Astrocyte of the hippocampus (primary cell): Measurements from ENCODE around the gene HPCAL1.
"Not testable (repeated sequence)": the region's sequence is repeated elsewhere in the genome, so short reads cannot be mapped to it uniquely, and the experiment has no call there.

Experiments
- DNase-seq: peaks from one replicate; pipeline ENCODE4 v3.0.0; 2011; ENCODE audit warnings: low read depth, low spot score

HPCAL1 gene

DNA sequence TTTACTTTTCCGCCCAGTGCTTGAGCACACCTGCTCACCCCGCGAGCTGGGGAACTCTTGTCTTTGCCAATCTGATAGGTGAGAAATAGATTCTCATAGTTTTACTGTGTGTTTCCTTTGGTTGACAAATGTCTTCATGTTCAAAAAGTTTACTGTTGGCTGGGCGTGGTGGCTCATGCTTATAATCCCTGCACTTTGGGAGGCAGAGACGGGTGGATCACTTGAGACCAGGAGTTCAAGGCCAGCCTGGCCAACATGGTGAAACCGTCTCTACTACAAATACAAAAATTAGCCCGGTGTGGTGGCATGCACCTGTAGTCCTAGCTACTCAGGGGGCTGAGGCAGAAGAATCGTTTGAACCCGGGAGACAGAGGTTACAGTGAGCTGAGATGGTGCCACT, 135.1 kb downstream of the HPCAL1 start:
- DNase-seq, result no peak

DNA sequence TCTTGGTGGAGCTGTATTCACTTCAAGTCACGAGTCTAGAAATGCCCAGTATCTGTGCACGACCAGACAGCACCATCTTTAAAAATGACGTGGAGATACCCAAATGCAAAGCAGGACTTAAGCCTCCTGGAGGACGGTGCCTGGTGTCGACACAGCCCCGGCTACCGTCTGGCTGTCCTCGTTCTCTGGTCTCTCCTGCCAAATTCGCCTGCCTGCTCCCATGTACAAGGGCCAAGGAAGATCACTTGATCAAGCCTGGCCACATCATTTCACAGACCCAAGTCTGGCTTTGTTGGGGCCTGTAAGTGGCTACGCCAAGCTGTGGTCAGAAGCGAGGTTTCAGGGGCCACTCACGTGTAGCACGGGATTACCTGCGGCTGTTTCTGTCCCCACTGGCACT, 136.0 kb downstream of the HPCAL1 start:
- no peak for DNase-seq

DNA sequence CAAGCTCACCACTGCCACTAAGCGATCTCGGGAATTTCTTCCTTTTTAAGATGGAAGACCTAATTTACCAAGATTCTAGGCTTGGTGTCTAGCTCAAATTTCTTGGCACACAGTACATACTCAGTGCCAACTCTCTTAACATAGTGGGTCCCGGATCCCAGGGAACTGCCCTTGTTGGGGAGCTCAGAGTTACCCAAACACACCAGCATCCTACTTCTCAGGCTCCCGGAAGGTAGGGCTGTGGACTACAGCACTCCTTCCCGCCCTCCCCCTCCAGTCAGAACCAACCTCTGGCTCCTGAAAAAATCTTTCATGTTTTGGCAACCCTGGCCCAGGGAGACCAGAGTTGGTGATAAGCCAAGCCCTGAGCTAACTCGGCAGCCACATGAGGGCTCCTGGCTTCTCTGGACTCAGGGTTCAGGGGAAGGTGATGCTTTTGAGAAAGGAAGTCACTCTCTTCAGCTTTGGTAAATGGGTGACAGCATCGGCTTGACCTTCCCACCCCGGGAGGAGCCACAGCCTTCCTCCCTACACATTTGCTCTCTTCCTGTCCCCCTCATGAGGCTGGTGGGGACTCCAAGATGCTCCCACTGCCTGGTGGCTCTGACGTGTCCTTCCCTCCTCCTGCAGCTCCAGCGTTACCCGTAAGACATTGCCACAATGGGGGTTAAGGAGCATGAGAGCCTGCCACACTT, 136.6 kb downstream of the HPCAL1 start:
- DNase-seq, result peak; percentile 78

DNA sequence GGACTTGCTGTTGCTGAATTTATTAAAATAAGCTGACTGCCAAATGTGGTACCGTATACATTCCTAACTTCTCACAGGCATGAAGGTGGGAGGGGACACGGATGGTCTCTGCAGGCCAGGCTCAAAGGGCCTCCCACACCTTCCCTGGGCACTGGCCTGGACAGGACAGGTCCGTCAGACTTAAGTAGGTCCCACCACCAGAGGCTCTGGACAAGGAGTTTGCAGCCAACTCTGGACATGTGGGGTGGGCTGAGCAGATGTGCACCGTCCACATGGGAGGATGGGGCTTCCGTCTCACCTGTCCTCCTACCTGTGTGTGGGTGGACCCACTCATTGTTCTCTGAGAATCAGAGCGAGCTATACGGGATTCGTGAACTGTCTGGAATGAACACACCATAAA, 137.3 kb downstream of the HPCAL1 start:
- no peak for DNase-seq

DNA sequence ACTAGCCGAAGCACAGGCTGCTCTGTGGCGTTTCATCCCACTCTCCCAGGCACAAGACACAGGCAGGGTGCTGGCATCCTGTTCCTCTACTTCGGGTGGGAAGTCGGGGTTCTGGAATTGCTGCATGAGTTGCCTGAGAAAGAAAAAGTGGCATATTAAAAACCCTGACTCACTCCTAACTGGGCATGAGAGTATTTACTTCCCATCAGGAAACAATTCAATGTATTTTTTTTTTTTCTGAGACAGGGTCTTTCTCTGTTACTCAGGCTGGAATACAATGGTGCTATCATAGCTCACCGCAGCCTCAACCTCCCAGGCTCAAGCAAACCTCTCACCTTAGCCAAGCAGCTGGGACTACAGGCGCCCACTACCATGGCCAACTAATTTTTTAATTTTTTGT, 138.0 kb downstream of the HPCAL1 start:
- DNase-seq, result peak; percentile 36

DNA sequence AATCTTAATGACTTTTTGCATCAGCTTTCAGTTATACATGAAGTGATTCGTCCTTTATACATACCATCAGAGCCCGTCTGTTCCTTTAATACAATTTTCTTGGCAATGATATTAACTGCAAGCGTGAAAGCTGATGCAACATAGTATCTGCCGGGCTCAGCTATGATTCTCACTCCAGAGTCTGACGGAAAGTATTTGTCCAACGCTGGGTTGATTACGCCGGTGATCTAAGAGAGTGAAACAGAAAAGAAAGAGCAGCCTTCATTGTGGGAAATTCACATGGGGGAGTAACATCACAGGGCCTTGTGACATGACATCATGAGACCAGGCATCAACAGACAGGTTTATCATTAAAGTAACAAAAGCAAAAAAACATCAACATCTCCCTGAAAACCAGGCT, 139.2 kb downstream of the HPCAL1 start:
- DNase-seq, result no peak

DNA sequence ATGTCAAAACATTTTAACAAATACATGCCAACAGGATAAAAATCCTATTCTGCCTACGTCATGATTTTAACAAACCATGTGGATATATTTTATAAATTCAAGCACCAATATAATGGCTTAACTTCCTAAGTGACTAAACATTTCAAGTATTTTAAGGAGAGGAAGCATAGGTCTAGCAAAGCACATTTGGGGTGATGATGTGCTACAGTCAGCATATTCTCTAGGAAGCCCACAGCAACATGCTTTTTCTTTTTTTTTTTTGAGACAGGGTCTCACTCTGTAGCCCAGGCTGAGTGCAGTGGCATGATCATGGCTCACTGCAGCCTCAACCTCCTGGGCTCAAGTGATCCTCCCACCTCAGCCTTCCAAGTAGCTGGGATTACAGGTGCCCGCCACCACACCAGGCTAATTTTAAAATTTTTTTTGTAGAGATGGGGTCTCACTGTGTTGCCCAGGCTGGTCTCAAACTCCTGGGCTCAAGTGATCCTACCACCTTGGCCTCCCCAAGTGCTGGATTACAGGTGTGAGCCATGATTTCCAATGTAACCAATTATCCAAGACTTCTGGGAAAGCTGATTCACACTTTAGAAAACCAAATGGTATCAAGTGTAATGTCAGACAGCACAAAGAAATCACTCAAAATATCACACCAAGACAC, 139.9 kb downstream of the HPCAL1 start:
- not testable (repeated sequence) for DNase-seq

DNA sequence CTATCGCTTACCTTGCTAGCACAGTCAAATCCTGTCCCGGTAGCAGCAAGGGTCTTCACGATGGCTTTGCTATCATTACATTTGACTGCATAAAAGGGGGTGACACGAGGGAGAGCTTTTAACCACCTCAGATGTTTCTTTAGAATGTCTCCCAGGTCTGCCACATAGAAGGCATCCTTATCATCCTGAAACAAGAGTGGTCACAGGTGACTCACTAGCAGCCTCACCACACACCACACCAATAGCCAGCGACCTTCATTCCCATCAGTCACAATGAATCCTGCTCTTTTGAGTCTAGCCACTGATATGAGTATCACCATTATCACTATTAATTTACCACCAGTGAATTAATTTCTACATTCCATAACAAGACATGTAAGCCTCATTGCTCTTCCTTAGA, 141.8 kb downstream of the HPCAL1 start:
- peak; percentile 46 for DNase-seq

DNA sequence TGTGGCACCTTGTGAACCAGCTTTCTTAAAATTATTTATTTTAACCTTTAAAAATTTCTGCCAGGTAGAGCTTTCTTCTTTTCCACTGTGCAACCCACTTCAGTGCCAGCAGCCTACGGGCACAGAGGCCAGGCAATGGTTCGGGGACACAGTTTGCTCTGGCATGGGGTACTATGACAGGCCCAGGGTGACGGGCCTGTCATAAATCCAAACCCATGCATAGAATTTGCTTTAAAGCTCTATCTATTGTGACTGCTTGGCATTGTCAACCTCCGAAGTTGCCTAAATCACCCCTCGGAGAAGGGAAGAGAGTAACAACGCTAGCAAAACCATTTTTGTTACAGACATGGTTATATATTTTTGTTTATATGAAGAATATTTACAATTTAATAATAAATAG, 143.9 kb downstream of the HPCAL1 start:
- no peak for DNase-seq

DNA sequence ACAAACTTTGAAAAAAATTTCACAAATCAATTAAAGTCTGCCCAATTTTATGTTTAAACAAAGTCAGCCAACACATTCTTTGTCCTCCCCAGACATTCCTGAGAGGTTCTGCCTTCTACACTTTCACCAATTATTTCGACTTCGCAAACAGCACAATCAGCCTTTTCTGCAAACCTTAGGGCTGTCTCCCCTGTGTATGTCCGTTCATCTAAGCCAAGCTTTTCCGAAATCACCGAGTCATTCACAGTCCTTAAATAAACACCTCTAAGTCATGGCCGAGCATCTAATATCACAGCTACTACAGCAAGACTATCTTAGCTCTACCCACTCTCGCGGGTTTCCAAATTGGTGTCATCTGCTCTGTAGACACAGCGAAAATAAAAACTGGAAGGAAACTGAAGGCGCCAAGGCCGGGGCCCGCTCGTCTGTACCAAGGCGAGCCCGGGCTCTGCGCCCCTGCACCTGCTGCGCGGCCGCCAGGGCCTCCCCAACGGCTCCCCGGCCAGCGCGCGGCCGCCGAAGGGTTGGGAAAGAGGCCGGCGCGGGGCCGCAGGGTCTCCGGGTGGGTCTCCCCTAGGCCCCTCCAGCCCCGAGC, 144.7 kb downstream of the HPCAL1 start:
- DNase-seq, result peak; percentile 59

DNA sequence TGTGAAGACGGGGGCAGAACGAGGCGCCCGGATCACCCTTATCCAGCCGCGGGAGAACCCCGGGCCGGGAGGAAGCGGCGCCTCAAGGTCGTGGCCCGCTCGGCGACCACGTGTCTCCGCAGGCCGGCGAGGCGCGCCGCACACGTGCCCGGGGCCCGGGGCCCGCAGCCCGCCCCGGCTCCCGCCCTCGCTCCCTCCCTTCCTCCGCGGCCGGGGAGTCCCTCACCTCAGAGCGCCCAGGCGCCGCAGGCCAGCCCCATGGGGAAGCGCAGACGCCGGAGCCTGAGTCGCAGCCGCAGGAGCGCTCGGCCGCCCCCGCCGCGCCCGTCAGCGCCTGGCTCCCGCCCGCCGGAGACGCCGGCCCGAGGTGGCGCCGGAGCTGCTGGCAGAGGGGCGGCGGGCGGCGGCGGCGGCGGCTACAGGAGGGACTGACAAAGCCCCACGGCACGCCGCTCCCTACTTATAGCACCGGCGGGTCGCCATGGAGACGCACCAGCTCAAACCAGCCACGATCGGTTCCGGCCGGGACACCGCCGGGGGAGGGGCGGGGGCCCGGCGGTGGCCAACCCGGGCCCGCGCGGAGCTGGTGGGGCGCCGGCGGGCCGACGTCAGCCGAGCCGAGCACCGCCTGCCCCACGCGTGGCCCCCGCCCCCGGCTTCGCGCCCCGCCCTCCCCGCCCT, 145.3 kb downstream of the HPCAL1 start, which contains the start of gene ODC1:
Gene ODC1 (minus strand): TSS at position 433 of the 681 bp plus-strand sequence. CDS start 3,295 bp downstream, outside the sequence.
- no peak for DNase-seq

DNA sequence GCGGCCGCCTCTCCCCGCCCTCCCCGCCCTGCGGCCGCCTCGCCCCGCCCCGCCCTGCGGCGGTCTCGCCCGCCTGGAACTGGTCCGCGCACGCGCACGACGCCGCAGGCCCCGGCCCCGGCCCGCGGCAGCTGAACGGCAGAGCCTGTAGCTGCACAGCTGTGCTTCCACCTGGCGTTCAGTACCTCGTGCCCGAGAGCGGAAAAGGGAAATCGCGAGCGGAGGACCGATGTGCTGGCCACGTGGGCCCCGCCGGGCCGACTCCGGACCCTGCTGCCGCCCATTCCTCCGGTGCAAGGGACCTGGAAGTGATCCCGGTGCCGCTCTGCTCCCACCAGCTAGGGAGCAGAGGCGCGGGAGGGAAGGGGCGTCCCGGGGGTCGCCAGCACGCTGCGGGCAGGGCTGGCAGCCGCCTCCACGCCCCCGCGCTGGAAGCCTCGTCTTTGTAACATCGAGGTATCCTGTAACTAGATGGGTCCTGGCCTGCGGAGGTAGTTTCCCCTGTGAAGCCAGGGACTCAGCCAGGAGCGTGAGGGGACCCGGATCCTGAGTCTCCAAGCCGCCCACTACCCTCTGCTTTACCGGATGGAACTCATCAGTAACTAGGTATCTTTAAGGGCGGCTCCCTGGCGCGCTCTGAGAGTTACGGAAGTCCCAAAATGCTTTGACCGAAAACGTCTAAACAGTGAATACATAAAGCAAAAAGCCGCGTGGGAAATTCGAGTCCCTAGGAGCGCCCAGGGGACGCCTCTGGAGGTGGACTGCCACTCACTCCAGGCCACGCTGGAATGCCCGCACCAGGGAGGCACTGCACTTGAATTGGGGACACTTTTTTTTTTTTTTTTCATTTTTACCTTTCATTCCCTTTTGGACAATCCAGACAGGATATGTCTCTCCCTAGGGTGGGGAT, 146.1 kb downstream of the HPCAL1 start:
- peak; percentile 97 for DNase-seq

DNA sequence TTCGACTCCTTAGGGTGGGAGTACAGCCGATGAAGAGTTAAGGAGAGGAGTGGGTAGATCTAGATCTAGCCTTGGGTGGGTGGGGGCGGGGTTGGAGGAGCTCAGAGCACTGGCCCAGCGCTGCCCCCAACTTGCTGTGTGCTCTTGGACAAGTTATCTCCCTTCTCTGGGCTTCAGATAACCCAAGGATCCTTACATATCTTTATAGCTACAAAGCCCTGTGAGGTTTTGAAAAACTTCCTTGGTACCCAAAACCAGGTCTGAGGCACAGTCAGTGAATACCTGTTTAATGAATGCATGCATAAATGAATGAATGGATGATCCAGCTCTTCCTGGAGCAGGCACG, 146.8 kb downstream of the HPCAL1 start:
- no peak for DNase-seq

DNA sequence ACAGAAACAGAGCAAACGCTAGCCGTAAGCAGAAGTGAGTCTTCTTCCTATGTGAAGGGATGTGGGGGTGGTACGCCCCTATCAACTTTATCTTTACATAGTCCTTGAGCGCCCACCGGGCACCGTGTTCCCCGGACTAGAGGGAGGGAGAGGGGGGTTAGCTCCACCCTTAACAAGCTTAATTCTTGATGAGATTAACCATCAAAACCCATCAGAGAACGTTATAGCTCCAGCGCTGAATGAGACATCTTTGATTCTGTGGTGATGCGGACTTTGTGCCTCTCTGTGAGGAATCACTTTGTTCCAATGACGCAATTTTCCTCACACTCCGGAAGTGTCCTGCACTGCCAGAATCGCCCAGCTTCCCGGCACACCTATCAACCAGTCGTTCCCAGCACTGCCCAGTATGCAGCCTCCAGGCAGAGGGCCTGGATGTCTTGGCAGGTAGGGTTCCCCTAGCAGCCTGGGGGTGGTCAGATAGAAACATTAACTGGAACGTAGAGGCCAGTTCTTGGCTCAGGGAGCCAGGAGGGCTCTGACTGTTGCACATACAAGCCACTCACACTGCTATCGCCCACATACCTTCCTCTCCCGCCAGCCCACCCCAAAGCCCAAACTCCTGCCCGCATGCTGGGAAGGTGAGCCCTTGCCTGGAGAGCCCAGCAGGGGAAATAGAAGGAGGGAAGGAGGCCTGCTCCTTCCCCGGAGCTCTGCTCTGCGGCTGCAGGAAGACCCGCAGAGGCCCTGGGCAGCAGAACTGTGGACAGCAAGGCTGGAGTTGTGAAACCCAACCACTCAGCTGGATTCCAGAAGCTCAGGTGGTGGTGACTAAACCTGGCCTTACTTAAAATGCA, 147.4 kb downstream of the HPCAL1 start:
- DNase-seq, result no peak

DNA sequence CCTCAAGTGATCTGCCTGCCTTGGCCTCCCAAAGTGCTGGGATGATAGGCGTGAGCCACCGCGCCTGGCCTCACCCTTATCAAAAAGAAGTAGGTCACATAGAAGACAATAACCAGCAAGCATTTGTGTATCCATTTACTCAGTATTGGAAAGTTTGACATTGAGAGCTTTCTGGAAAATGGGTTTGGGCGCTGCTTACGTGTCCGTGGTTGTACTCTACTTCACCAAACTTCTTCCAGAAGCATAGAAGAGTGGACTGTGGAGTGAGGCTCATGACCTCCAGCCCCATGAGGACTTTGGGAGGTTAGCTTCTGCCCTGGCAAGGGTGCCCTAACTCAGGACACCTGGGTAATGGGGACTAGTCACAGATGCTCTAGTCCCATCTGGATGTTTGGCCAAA, 149.1 kb downstream of the HPCAL1 start:
- DNase-seq, result no peak

DNA sequence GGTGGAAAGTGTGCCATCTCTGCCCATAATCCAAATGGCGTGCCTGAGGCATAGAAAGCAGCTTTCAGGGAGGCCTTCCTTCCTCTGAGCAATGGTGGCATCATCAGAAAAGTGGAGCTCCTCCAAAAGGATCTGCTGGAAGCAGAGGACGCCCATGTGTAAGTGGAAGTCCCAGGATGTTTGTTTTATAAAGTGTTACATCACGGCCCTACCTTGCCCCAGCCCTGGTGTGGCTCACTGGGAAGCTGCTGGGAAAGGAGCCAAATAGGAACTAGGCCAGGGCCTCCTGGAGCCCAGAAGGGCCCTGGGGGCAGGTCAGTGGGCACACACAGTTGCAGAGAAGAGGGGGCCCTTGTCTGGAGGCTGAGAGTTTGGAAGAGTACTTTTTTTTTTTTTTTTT, 149.6 kb downstream of the HPCAL1 start:
- DNase-seq, result peak; percentile 58

DNA sequence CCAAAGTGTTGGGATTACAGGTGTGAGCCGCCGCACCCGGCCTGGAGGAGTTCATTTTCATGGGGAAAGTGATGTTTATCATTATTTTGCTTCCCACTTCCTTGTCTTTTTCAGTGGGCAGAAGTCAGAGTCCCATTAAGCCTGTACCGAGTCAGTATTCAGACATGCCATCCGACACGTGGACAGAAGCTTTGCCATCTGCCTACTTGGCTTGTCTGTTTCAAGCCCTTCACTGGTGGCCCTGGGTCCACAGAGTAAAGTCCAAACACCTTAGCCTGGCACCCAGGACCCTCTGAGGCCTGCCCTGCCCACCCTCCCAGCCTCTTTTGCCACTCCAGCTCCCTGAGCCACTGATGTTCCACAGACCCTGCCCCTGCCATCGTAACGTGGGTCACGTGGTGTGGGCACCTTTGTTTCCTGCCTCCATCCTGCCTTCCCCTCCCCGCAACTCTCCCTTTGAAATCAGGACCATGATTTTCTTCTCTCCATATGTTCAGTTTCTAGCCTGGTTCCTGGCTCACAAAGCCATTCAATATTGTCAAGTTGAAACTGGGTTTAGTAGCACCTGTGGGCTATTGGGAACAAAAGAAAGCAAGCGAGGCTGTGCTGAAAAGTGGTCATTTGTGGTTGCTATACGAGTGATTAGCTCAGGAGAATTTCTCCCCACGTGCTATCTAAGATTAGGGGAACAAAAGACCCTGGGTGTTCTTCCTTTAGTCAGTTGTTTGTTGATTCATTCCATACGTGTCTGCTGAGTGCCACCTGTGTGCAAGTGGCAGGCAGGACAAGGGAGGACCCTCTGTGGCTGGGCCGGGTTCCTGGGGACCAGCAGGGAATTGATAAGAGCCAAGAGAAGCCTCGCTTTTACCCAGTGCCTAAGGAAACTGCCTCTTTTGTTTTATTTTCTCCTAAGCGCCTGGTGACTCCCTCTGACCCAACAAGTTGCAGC, 150.5 kb downstream of the HPCAL1 start:
- peak; percentile 53 for DNase-seq

DNA sequence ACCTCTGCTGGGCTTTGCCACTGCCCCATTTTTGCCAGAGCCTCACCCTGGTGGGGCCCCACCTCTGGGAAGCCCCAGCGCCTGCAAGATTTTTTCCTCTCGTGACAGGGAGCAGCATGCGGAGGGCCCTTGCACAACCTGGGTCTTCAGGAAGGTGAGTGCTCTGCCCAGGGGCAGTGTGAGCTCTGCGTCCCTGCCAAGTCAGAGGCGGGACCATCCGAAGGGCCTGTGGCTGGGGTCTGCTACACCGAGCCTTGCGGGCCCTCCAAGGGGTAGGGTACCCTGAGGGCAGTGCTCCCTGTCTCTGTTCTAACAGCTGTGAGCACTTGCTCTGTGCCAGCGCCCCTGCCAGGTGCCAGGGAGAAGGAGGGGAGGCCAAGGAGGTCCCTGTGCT, 151.2 kb downstream of the HPCAL1 start:
- DNase-seq, result no peak

DNA sequence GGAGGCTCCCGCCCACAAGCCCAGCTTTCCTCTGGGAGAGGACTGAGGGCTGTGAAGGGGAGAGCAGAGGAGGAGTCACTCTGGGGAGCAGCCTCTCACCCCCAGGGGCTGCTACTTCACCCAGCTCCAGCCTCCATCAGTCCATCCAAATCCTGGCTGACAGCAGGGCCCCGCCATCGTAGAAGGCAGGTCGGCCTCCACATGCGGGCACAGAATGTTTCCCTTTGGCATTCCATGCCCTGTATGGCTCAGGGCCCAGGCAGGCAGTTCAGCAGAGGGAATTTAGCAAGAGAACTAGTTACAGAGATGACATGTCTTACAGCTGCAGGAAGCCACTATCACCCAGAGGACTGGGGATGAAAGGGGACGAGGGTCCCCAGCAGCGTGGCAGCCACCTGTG, 151.8 kb downstream of the HPCAL1 start:
- peak; percentile 63 for DNase-seq
